Activated CD8-positive, alpha-beta T cell treated with anti-CD3 and anti-CD28 coated beads for 36 hours (primary cell): ENCODE measurements around the gene ZSWIM1. TPM values are rescaled to one million over a fixed set of nuclear protein-coding genes. Genes with fewer than 3 reads are reported as not detected.
A peak's percentile ranks its signal among the peaks of the same experiment; 100 is the strongest.

Source experiments
- ATAC-seq: fragments of 200-7000 bp; cut with Tn5 transposase; one replicate; pipeline ENCODE4 v1.10.0; 2021; ENCODE audit warnings: mild to moderate bottlenecking, moderate library complexity
- CTCF ChIA-PET: fragments of 350-600 bp; sonication (Branson Sonifier 250); formaldehyde crosslinking; loops from one replicate; lab custom pipeline; 2021; ENCODE audit warnings: antibody characterized with exemption; lab: Charles Lee
- POLR2A ChIA-PET: fragments of 350-600 bp; sonication (Branson Sonifier 250); formaldehyde crosslinking; loops from one replicate; lab custom pipeline; 2021; ENCODE audit warnings: antibody characterized with exemption; lab: Charles Lee
- DNase-seq: peaks from one replicate; pipeline ENCODE4 v3.0.0-alpha.2; 2020
- H3K27ac Mint-ChIP-seq: one replicate; pipeline ENCODE4 v1.8.0; 2021; ENCODE audit warnings: mild to moderate bottlenecking, mixed read lengths
- H3K27me3 Mint-ChIP-seq: one replicate; pipeline ENCODE4 v1.8.0; 2021; ENCODE audit warnings: mixed read lengths
- H3K36me3 Mint-ChIP-seq: one replicate; pipeline ENCODE4 v1.8.0; 2021; ENCODE audit warnings: low read depth, mixed read lengths
- H3K4me1 Mint-ChIP-seq: one replicate; pipeline ENCODE4 v1.8.0; 2021; ENCODE audit warnings: low read depth, mixed read lengths
- H3K4me3 Mint-ChIP-seq: one replicate; pipeline ENCODE4 v1.8.0; 2021; ENCODE audit warnings: mild to moderate bottlenecking, moderate library complexity, mixed read lengths
- H3K9me3 Mint-ChIP-seq: one replicate; pipeline ENCODE4 v1.8.0; 2021; ENCODE audit warnings: mixed read lengths
- CTCF ChIP-seq: fragments of 200-600 bp; IDR thresholded peaks from one replicate; pipeline ENCODE4 v1.8.0; 2022; ENCODE audit warnings: antibody characterized with exemption, mild to moderate bottlenecking
- intact Hi-C: fragments of 100-400 bp; cut with micrococcal nuclease; formaldehyde crosslinking; loops from one replicate; pipeline ENCODE4 v1.10.0; 2022
- total RNA-seq, 2 experiments: library from RNA; stranded (reverse); gene quantifications; one replicate each; pipeline ENCODE4 v1.2.3, GENCODE V29; 2021

ZSWIM1 gene
- total RNA-seq, 2 experiments from 2014 or later, result 8.2 to 9.1 TPM

DNA sequence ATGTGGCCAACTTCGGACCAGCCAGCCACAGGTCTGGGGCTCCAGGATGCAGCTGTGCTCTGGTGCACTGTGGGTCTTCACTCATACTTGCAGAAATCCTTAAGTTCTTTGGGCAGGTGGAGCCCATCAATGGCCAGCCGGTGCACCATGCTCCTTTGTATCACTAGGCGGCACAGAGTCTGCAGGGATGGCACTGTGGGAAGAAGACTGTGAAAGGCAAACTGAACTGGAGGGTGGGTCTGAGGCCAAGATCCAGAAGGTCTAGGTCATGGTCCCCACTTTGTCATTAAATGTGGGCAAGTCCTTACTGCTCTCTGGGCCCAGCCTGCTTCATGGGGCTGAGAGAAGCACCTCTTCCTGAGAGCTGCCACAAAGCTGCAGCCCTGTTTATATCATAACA is 7.7 kb downstream of the ZSWIM1 start:
- TF ChIP-seq CTCF, result no peak
- ChIA-PET CTCF (interaction anchor here (1.6 kb wide), 1 partner anchor 64 kb away, joined by 7 read pairs; no protein-coding TSS in a partner anchor), POLR2A (interaction anchor here (1.0 to 7.8 kb wide), 6 partner anchors 7 to 83 kb away, joined by 3 to 59 read pairs (median 21); partner anchors contain the start of genes ACOT8, PCIF1, ZNF335 and ZSWIM1)
- Mint-ChIP-seq H3K4me1 (peaks cover 42% of the 10 kb centered on the region), H3K9me3 (no peaks in the 10 kb centered on the region), H3K36me3 (peaks cover 12% of the 10 kb centered on the region), H3K4me3 (no peak overlapping the region), H3K27me3 (no peaks in the 10 kb centered on the region), H3K27ac (no peak overlapping the region)
- ATAC-seq (no peak), DNase-seq (no peak)
- intact Hi-C loops, result no loop called here

GRCh38 chr20:45890077-45890984 is 9.3 kb downstream of the ZSWIM1 start:
- intact Hi-C loops, result no loop called here
- POLR2A ChIA-PET, result interaction anchor here (0.6 to 7.8 kb wide), 15 partner anchors 9 to 480 kb away, joined by 3 to 59 read pairs (median 5); partner anchors contain the start of genes ACOT8, PCIF1, SNX21 and UBE2C

GRCh38 chr20:45890985-45891983 is 10.3 kb downstream of the ZSWIM1 start, which contains the start of the genes CTSA and NEURL2:
CTSA (plus strand) TSS chr20:45891335; CDS start chr20:45891569, 234 bp downstream.
NEURL2 (minus strand) TSS chr20:45891208; CDS start chr20:45890991, 217 bp downstream.
- peak; percentile 70 for ATAC-seq
- H3K4me3 Mint-ChIP-seq, result peak within 1 kb of the TSS; percentile 88
- POLR2A ChIA-PET, result interaction anchor here (0.8 to 7.8 kb wide), 12 partner anchors 8 to 80 kb away, joined by 3 to 59 read pairs (median 10); partner anchors contain the start of genes ACOT8, PCIF1, SNX21 and UBE2C
- intact Hi-C loops, result no loop called here
- peaks cover 11% of the 10 kb centered on the region for H3K36me3 Mint-ChIP-seq
- TF ChIP-seq CTCF, result no peak
- no peaks in the 10 kb centered on the region for H3K27me3 Mint-ChIP-seq
- H3K9me3 Mint-ChIP-seq, result no peaks in the 10 kb centered on the region
- H3K4me1 Mint-ChIP-seq, result peaks cover 33% of the 10 kb centered on the region
- H3K27ac Mint-ChIP-seq, result peak within 1 kb of the TSS; percentile 89
- peak; percentile 95 for DNase-seq
- CTCF ChIA-PET, result interaction anchor here (0.9 to 2.1 kb wide), 9 partner anchors 9 to 92 kb away, joined by 3 to 15 read pairs (median 3); no protein-coding TSS in a partner anchor

More at GRCh38 chr20:45890077-45890984, 9.3 kb downstream of the ZSWIM1 start:
- no peaks in the 10 kb centered on the region for H3K27me3 Mint-ChIP-seq
- H3K4me3 Mint-ChIP-seq, result peak overlapping the region; percentile 88
- DNase-seq (peak; percentile 78), ATAC-seq (peak; percentile 54)
- CTCF ChIA-PET, result interaction anchor here (0.8 to 2.1 kb wide), 9 partner anchors 9 to 91 kb away, joined by 3 to 15 read pairs (median 4); partner anchors contain the start of gene ZSWIM1
- H3K27ac Mint-ChIP-seq, result peak overlapping the region; percentile 89
- H3K36me3 Mint-ChIP-seq, result peaks cover 9% of the 10 kb centered on the region
- TF ChIP-seq CTCF, result peak; percentile 65
- peaks cover 36% of the 10 kb centered on the region for H3K4me1 Mint-ChIP-seq
- H3K9me3 Mint-ChIP-seq, result no peaks in the 10 kb centered on the region

GRCh38 chr20:45892049-45892825 is 11.2 kb downstream of the ZSWIM1 start:
- ChIA-PET CTCF (interaction anchor here (1.0 to 1.6 kb wide), 7 partner anchors 8 to 93 kb away, joined by 3 to 9 read pairs (median 3); no protein-coding TSS in a partner anchor), POLR2A (interaction anchor here (0.8 to 7.8 kb wide), 13 partner anchors 8 to 79 kb away, joined by 3 to 59 read pairs (median 8); partner anchors contain the start of genes ACOT8, PCIF1, UBE2C and ZNF335)
- Mint-ChIP-seq H3K4me3 (peak overlapping the region; percentile 88), H3K27ac (peak overlapping the region; percentile 48), H3K36me3 (peaks cover 16% of the 10 kb centered on the region), H3K9me3 (no peaks in the 10 kb centered on the region), H3K4me1 (peaks cover 29% of the 10 kb centered on the region), H3K27me3 (no peaks in the 10 kb centered on the region)
- intact Hi-C loops, result no loop called here
- TF ChIP-seq CTCF, result no peak
- ATAC-seq, result no peak
- DNase-seq, result no peak
